ENCODE data around the gene MPHOSPH9.

The MPHOSPH9 gene

GRCh38 chr12:123148223-123148622 lies 84.7 kb downstream of the MPHOSPH9 start:
- no peak overlapping the region for H3K4me3 ChIP-seq (ENCODE audit: low read length)
- no peak for TF ChIP-seq CTCF (conservative IDR thresholded peaks at IDR 0.05; ENCODE audit: low read length)
- no peak for DNase-seq (ENCODE audit: low read depth)

- no peak for TF ChIP-seq CTCF (conservative IDR thresholded peaks at IDR 0.05; ENCODE audit: low read length)
These were observed 87.7 kb downstream of the MPHOSPH9 start for GRCh38 chr12:123145211-123145610.

GRCh38 chr12:123143736-123144461 lies 89.0 kb downstream of the MPHOSPH9 start:
- H3K4me3 ChIP-seq (ENCODE audit: low read length) = no peak overlapping the region
- no peak for TF ChIP-seq CTCF (conservative IDR thresholded peaks at IDR 0.05; ENCODE audit: low read length)
- no peak for DNase-seq (ENCODE audit: low read depth)

More at GRCh38 chr12:123145211-123145610, 87.7 kb downstream of the MPHOSPH9 start:
- no peak for DNase-seq (ENCODE audit: low read depth)
- H3K4me3 ChIP-seq (ENCODE audit: low read length) = no peak overlapping the region

GRCh38 chr12:123142921-123143735 lies 89.8 kb downstream of the MPHOSPH9 start:
- TF ChIP-seq CTCF (conservative IDR thresholded peaks at IDR 0.05; ENCODE audit: low read length) = no peak

GRCh38 chr12:123142518-123142840 lies 90.5 kb downstream of the MPHOSPH9 start:
- TF ChIP-seq CTCF (conservative IDR thresholded peaks at IDR 0.05; ENCODE audit: low read length) = no peak
- DNase-seq (ENCODE audit: low read depth) = peak; percentile 67
- no peak overlapping the region for H3K4me3 ChIP-seq (ENCODE audit: low read length)

More at GRCh38 chr12:123142921-123143735, 89.8 kb downstream of the MPHOSPH9 start:
- DNase-seq (ENCODE audit: low read depth) = no peak
- H3K4me3 ChIP-seq (ENCODE audit: low read length) = no peak overlapping the region

- DNase-seq (ENCODE audit: low read depth) = peak; percentile 71
- TF ChIP-seq CTCF (conservative IDR thresholded peaks at IDR 0.05; ENCODE audit: low read length) = no peak
- no peak overlapping the region for H3K4me3 ChIP-seq (ENCODE audit: low read length)
These were observed 91.1 kb downstream of the MPHOSPH9 start for GRCh38 chr12:123141615-123142517.
